Measurements from ENCODE around the gene HDAC10. TPM values are rescaled to one million over a fixed set of nuclear protein-coding genes. Genes with fewer than 3 reads are reported as not detected.
A peak's percentile ranks its signal among the peaks of the same experiment; 100 is the strongest.

HDAC10 gene
- total RNA-seq, 1 donor from 2014 or later = 36.8 TPM

DNA sequence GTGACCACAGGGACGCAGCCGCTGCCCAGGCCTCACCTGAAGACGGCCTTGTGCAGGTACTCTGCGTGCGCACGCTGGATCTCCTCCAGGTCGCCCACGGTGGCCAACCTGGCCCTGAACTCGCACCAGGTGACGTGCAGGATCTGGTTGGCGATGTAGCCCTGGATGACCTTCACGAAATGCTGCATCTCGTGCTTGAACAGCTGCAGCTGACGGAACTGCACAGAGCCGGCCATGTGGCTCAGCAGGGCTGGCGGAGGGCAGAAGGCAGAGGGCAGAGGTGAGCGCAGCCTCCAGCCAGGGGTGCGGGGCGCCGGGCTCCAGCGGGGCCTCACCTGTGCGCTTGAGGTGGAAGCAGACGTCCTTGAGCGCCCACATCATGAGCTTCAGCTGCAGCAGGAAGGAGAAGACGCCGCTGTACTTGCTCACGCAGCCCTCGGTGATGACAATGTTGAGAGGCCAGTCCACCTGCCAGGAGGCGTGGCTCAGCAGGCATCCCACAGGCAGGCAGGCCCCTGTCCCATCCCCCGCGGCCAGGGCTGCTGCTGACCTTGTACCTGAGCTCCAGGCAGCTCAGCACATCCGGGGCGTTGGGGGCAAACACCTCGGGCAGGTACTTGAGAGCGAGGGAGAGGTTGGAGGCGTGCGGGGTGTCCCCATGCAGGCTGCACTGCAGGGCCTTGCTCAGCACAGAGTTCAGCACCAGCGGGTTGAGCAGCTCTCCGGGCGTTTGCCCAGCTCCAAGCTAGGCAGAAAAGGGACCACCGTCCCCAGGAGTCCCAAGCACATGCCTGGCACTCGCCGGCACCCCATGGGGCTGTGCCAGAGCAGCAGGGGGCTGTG lies 32.7 kb downstream of the HDAC10 start:
- TF ChIP-seq, protein P1, sequence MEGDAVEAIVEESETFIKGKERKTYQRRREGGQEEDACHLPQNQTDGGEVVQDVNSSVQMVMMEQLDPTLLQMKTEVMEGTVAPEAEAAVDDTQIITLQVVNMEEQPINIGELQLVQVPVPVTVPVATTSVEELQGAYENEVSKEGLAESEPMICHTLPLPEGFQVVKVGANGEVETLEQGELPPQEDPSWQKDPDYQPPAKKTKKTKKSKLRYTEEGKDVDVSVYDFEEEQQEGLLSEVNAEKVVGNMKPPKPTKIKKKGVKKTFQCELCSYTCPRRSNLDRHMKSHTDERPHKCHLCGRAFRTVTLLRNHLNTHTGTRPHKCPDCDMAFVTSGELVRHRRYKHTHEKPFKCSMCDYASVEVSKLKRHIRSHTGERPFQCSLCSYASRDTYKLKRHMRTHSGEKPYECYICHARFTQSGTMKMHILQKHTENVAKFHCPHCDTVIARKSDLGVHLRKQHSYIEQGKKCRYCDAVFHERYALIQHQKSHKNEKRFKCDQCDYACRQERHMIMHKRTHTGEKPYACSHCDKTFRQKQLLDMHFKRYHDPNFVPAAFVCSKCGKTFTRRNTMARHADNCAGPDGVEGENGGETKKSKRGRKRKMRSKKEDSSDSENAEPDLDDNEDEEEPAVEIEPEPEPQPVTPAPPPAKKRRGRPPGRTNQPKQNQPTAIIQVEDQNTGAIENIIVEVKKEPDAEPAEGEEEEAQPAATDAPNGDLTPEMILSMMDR (IDR thresholded peaks at IDR 0.05) = no peak
- peaks cover 20% of the 10 kb centered on the region for H3K36me3 Mint-ChIP-seq (ENCODE audit: low read depth)
- H3K27ac Mint-ChIP-seq (ENCODE audit: unreplicated experiment) = no peak overlapping the region
- no peaks in the 10 kb centered on the region for H3K9me3 Mint-ChIP-seq (ENCODE audit: low read depth)
- no peaks in the 10 kb centered on the region for H3K27me3 Mint-ChIP-seq (ENCODE audit: low read depth)
- H3K4me3 Mint-ChIP-seq (ENCODE audit: unreplicated experiment) = no peak overlapping the region
- H3K4me1 Mint-ChIP-seq (ENCODE audit: low read depth) = peaks cover 7% of the 10 kb centered on the region
- no peak for DNase-seq (ENCODE audit: low spot score)

DNA sequence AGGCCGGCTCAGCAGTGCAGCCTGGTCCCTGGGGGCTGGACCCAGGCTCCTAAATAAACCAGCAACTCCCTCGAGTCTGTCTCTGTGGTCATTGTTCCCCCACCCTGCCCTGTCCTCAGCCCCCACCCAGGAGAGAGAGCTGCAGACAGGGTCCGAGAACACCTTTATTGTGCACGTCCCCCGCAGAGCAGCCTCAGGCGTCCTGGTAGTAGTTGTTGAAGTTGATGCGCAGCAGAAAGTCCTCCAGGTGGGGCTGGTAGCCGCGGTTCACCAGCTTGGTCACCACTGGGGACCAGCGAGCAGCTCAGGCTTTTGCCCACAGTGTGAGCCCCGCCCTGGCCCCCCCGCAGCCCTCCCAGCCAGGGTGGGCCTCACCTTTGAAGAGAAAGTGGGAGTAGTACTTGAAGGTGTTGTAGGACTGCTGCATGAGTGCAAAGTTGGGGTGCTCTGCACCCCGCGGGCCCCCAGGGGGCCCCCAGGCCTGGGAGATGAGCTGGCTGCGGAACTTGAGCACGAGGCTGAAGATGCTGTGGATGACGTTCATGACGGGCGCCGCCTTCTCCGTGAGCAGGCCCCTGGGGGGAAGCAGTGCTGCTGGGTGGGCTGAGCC lies 33.4 kb downstream of the HDAC10 start:
- no peaks in the 10 kb centered on the region for H3K9me3 Mint-ChIP-seq (ENCODE audit: low read depth)
- peaks cover 7% of the 10 kb centered on the region for H3K4me1 Mint-ChIP-seq (ENCODE audit: low read depth)
- H3K36me3 Mint-ChIP-seq (ENCODE audit: low read depth) = peaks cover 21% of the 10 kb centered on the region
- TF ChIP-seq, protein P1 (IDR thresholded peaks at IDR 0.05) = no peak
- H3K27ac Mint-ChIP-seq (ENCODE audit: unreplicated experiment) = no peak overlapping the region
- no peak overlapping the region for H3K4me3 Mint-ChIP-seq (ENCODE audit: unreplicated experiment)
- DNase-seq (ENCODE audit: low spot score) = no peak
- H3K27me3 Mint-ChIP-seq (ENCODE audit: low read depth) = no peaks in the 10 kb centered on the region

DNA sequence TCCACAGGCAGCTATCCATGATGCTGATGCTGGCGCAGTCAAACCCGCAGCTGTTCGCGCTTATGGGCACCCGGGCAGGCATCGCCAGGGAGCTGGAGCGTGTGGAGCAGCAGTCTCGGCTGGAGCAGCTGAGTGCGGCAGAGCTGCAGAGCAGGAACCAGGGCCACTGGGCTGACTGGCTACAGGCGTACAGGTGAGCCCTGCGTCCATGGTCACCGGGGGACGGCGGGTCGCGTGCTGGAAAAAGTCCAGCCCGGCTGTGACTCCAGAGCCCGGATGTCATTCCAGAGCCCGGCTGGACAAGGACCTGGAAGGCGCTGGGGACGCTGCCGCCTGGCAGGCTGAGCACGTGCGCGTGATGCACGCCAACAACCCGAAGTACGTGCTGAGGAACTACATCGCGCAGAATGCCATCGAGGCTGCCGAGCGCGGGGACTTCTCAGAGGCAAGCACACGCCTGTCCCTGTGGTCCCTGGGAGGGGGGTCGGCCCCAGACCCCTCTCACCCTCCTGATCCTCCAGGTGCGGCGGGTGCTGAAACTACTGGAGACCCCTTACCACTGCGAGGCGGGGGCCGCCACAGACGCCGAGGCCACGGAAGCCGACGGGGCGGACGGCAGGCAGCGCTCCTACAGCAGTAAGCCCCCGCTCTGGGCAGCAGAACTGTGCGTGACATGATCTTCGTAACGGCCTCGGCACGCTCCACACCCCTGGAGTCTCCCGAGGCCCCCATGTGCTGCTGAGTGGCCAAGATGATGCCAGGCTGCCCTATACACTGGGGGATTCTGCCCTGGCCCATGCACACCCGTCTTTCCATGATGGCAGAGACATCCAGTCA lies 34.2 kb downstream of the HDAC10 start:
- Mint-ChIP-seq H3K27ac (ENCODE audit: unreplicated experiment) (no peak overlapping the region), H3K4me3 (ENCODE audit: unreplicated experiment) (no peak overlapping the region), H3K4me1 (ENCODE audit: low read depth) (peaks cover 7% of the 10 kb centered on the region), H3K36me3 (ENCODE audit: low read depth) (peaks cover 23% of the 10 kb centered on the region), H3K27me3 (ENCODE audit: low read depth) (no peaks in the 10 kb centered on the region), H3K9me3 (ENCODE audit: low read depth) (no peaks in the 10 kb centered on the region)
- TF ChIP-seq, protein P1 (IDR thresholded peaks at IDR 0.05) = no peak
- DNase-seq (ENCODE audit: low spot score) = no peak

DNA sequence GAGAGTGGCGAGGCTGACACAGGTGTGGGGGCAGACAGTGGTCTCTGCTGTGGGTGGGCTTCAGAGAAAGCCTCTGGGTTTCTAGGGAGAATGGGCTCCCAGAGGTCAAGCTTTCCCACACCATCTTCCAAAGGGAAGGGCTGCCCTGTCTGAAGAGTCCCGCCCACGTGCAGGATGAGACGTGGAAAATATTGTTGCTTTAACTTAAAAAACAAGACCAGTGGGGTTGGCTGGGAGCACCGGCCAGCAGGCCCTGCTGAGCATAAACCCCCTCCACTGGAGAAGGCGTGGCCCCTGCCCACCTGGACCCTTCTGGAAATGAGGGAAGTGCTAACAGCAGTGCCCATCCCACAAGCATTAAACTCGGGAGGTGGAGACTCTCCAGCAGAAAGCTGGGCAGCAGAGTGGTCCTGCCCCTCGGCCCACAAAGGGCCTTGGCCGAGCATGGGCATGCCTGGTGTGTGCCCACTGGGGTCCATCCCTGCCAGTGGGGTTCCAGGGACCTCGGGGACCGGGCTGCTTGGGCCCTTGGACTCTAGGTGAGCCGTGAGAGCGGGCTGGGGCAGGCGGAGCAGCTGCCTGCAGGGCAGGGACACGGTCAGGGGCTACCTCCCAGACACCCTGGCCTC lies 34.9 kb downstream of the HDAC10 start:
- H3K27me3 Mint-ChIP-seq (ENCODE audit: low read depth) = no peaks in the 10 kb centered on the region
- H3K4me3 Mint-ChIP-seq (ENCODE audit: unreplicated experiment) = no peak overlapping the region
- peaks cover 24% of the 10 kb centered on the region for H3K36me3 Mint-ChIP-seq (ENCODE audit: low read depth)
- no peak overlapping the region for H3K27ac Mint-ChIP-seq (ENCODE audit: unreplicated experiment)
- peaks cover 7% of the 10 kb centered on the region for H3K4me1 Mint-ChIP-seq (ENCODE audit: low read depth)
- TF ChIP-seq, protein P1 (IDR thresholded peaks at IDR 0.05) = no peak
- H3K9me3 Mint-ChIP-seq (ENCODE audit: low read depth) = no peaks in the 10 kb centered on the region
- peak; percentile 89 for DNase-seq (ENCODE audit: low spot score)
